Adrenal gland (tissue), 12 donors: ENCODE data around the gene CUX1. TPM values are rescaled to one million over a fixed set of nuclear protein-coding genes. Genes with fewer than 3 reads are reported as not detected.

Experiments
- DNase-seq, 7 donors: peaks; one replicate each; pipeline ENCODE4 v3.0.0-alpha.2; 2019 to 2020
- H3K27ac ChIP-seq, 5 donors: fragments of 200-600 bp; sonication (generic) in 4 of 5; 1 replicate in 3 of 5; 2 replicates in 2 of 5; pipeline versions ENCODE4 v1.5.1 to v1.8.0; 2016 to 2020; ENCODE audit warnings: mild to moderate bottlenecking in 1 of 5
- H3K27me3 ChIP-seq: fragments of 200-600 bp; 2 replicates; pipeline ENCODE4 v1.8.0; 2021
- H3K36me3 ChIP-seq, 2 donors: fragments of 200-600 bp; replicated peaks in 1 of 2; 1 replicate in 1 of 2; 2 replicates in 1 of 2; pipeline versions ENCODE4 v1.5.1 to v1.8.0; 2018 to 2022
- H3K4me1 ChIP-seq, 2 donors: fragments of 200-600 bp; replicated peaks in 1 of 2; 1 replicate in 1 of 2; 2 replicates in 1 of 2; pipeline versions ENCODE4 v1.5.1 to v1.8.0; 2018 to 2021
- H3K4me3 ChIP-seq, 4 donors: fragments of 200-600 bp; sonication (generic) in 3 of 4; one replicate each; pipeline ENCODE4 v1.5.1; 2016 to 2018
- H3K9me3 ChIP-seq, 3 donors: fragments of 200-600 bp; sonication (generic) in 1 of 3; replicated peaks in 1 of 3; 1 replicate in 2 of 3; 2 replicates in 1 of 3; pipeline versions ENCODE4 v1.5.1 to v1.8.0; 2016 to 2021
- CTCF ChIP-seq, 6 experiments: fragments of 450-650 bp in 4 of 6; fragments of 200-600 bp in 2 of 6; sonication (generic) in 1 of 6; IDR thresholded peaks; 1 replicate in 5 of 6; 2 replicates in 1 of 6; pipeline versions ENCODE4 v1.5.1 to v1.8.0; 2016 to 2021; ENCODE audit warnings: antibody characterized with exemption in 6 of 6, mild to moderate bottlenecking in 2 of 6, moderate library complexity in 1 of 6
- POLR2A ChIP-seq, 2 donors: fragments of 450-650 bp; IDR thresholded peaks; one replicate each; pipeline ENCODE4 v1.6.1; 2017; ENCODE audit warnings: antibody characterized with exemption in 2 of 2, mild to moderate bottlenecking in 2 of 2, moderate library complexity in 1 of 2
- WGBS, 4 donors: extraction: QIAGEN DNeasy Blood & Tissue Kit in 2 of 4; methylation state at CpG; one replicate each; pipeline versions ENCODE4 v1.1.5 to v1.1.7; 2013 to 2017; 5-methylcytosine and 5-hydroxymethylcytosine counted together
- intact Hi-C, 2 donors: fragments of 100-400 bp; cut with DNase I; formaldehyde crosslinking; loops; one replicate each; pipeline versions ENCODE4 v1.14.1 to v1.15.0; 2022 to 2023
- polyA plus RNA-seq, 3 donors: library from polyadenylated mRNA; stranded (reverse); fragments of 200-250 nt in 2 of 3; fragments of 350-450 nt in 1 of 3; fragmentation: Illumina TruSeq in 1 of 3; extraction: RNeasy Lipid Tissue Mini Kit (QIAGEN cat#74804) in 1 of 3; gene quantifications; one replicate each; pipeline ENCODE4 v1.2.3, GENCODE V29; 2013 to 2014
- total RNA-seq, 9 donors: library from RNA; depleted of rRNA in 4 of 9; stranded (reverse); fragments of >200 nt in 4 of 9; fragments of 120-200 nt in 1 of 9; fragmentation: NEBNext Ultra II Directional in 1 of 9; extraction: Animal tissue kit (Norgen Biotek cat#: 25700) in 1 of 9; gene quantifications; one replicate each; pipeline versions ENCODE4 v1.1.0 to v1.2.4, GENCODE V29; 2013 to 2023
- donor health status: healthy with polysubstance abuse.
- donor health status: Bipolar disorder and iron deficiency.
- donor health status: DM: yes; HTN: yes; CAD: no.
- donor health status: DM: no; HTN: no; CAD: no.
- donor health status: DM: no; HTN: no; CAD: no.
- donor health status: DM: yes; HTN: yes; CAD: no.

CUX1 gene
- total and polyA plus RNA-seq, 12 donors, result 17.2 to 72.6 (median 58.3) TPM

- peaks cover 0 to 9% of the 10 kb centered on the region in 2 donors for H3K4me1 ChIP-seq
- 23 to 31% (median 29%) methylated on average over 5 of the region's 5 CpGs for WGBS, 4 donors
- H3K9me3 ChIP-seq, result no peaks in the 10 kb centered on the region
- H3K36me3 ChIP-seq, result no peaks in the 10 kb centered on the region
- TF ChIP-seq CTCF (IDR thresholded peaks at IDR 0.05), result no peak
- DNase-seq, result no peak
- H3K27ac ChIP-seq, result no peak overlapping the region
- no peaks in the 10 kb centered on the region for H3K27me3 ChIP-seq
- intact Hi-C loops, result loop anchor here (5.0 to 10.0 kb wide), 2 partner anchors 126 to 411 kb away; no protein-coding TSS in a partner anchor
- peak overlapping the region in 2 of 4 donors; percentile 43 to 86 for H3K4me3 ChIP-seq
These were observed 3.9 kb upstream of the CUX1 start for GRCh38 chr7:101813402-101814019.

GRCh38 chr7:101814081-101814990 lies 3.1 kb upstream of the CUX1 start:
- Histone ChIP-seq H3K4me3 (peak overlapping the region in 2 of 4 donors; percentile 47 to 86), H3K4me1 (peaks cover 0 to 9% of the 10 kb centered on the region in 2 donors), H3K27me3 (no peaks in the 10 kb centered on the region), H3K36me3 (no peaks in the 10 kb centered on the region), H3K27ac (peak overlapping the region in 3 of 5 donors; percentile 39 to 90 (median 78)), H3K9me3 (no peaks in the 10 kb centered on the region)
- WGBS, 4 donors, result 0 to 1% (median 1%) methylated on average over 28 to 74 of the region's 74 CpGs
- peak; percentile 46 to 64 (median 52) for DNase-seq
- TF ChIP-seq POLR2A (IDR thresholded peaks at IDR 0.05), result peak in 1 of 2 donors; percentile 27
- peak in 3 of 6 experiments; percentile 58 to 66 (median 65) for TF ChIP-seq CTCF (IDR thresholded peaks at IDR 0.05)
- intact Hi-C loops, result loop anchor here (5.0 to 10.0 kb wide), 2 partner anchors 127 to 410 kb away; no protein-coding TSS in a partner anchor

- peak; percentile 33 to 70 (median 44) for DNase-seq
- no peaks in the 10 kb centered on the region for H3K36me3 ChIP-seq
- H3K27ac ChIP-seq, result peak overlapping the region in 3 of 5 donors; percentile 59 to 90 (median 78)
- WGBS, 4 donors, result 0 to 2% (median 0%) methylated on average over 7 to 75 of the region's 89 CpGs
- H3K9me3 ChIP-seq, result no peaks in the 10 kb centered on the region
- TF ChIP-seq CTCF (IDR thresholded peaks at IDR 0.05) (peak in 2 of 6 experiments; percentile 18 to 44), POLR2A (IDR thresholded peaks at IDR 0.05) (no peak)
- peaks cover 0 to 9% of the 10 kb centered on the region in 2 donors for H3K4me1 ChIP-seq
- H3K27me3 ChIP-seq, result no peaks in the 10 kb centered on the region
- intact Hi-C loops, result loop anchor here (5.0 to 10.0 kb wide), 4 partner anchors 73 to 422 kb away; no protein-coding TSS in a partner anchor
- peak overlapping the region; percentile 11 to 86 (median 36) for H3K4me3 ChIP-seq
These were observed 2.2 kb upstream of the CUX1 start for GRCh38 chr7:101814991-101815825.
